OCI-LY7 (cell line): Measurements from ENCODE around the gene NISCH. TPM values are rescaled to one million over a fixed set of nuclear protein-coding genes. Genes with fewer than 3 reads are reported as not detected.

Source experiments
- BruUV-seq: library from RNA; stranded (reverse); fragments of 400-500 nt; replicated peaks from 2 replicates; lab custom pipeline; 2021; lab: Mats Ljungman, UMichigan
- CTCF ChIA-PET: fragments of 300-600 bp; sonication (Branson Sonifier 250); formaldehyde crosslinking; loops from one replicate; lab custom pipeline; 2022; ENCODE audit warnings: antibody characterized with exemption; ENCODE audit not compliant: unreplicated experiment; lab: Charles Lee
- POLR2A ChIA-PET: fragments of 300-600 bp; sonication (Branson Sonifier 250); formaldehyde crosslinking; loops from one replicate; lab custom pipeline; 2022; ENCODE audit warnings: antibody characterized with exemption; lab: Charles Lee
- DNase-seq: peaks from one replicate; pipeline ENCODE4 v3.0.0-alpha.2; 2015; ENCODE audit warnings: low spot score
- H2AFZ ChIP-seq: fragments of 200-600 bp; sonication (generic), shearing (Covaris generic); 2 replicates; pipeline ENCODE4 v1.6.1; 2014; ENCODE audit warnings: mild to moderate bottlenecking, antibody characterized with exemption, low read length, moderate library complexity
- H3K27ac ChIP-seq: fragments of 200-600 bp; sonication (generic); 2 replicates; pipeline ENCODE4 v1.5.1; 2014; ENCODE audit warnings: mixed run types, low read depth, mild to moderate bottlenecking, moderate library complexity, low read length, inconsistent platforms; ENCODE audit not compliant: poor library complexity, severe bottlenecking
- H3K36me3 ChIP-seq: fragments of 200-600 bp; sonication (generic); 2 replicates; pipeline ENCODE4 v1.6.1; 2014; ENCODE audit warnings: mild to moderate bottlenecking, antibody characterized with exemption, low read length, moderate library complexity, mixed read lengths; ENCODE audit not compliant: insufficient read depth
- H3K4me1 ChIP-seq: fragments of 200-600 bp; sonication (generic); 2 replicates; pipeline ENCODE4 v1.5.1; 2014; ENCODE audit warnings: mild to moderate bottlenecking, low read length; ENCODE audit not compliant: insufficient read depth, poor library complexity, severe bottlenecking
- H3K4me2 ChIP-seq: fragments of 200-600 bp; sonication (generic); 2 replicates; pipeline ENCODE4 v1.6.1; 2014; ENCODE audit warnings: mild to moderate bottlenecking, low read length
- H3K4me3 ChIP-seq: fragments of 200-600 bp; sonication (generic); 2 replicates; pipeline ENCODE4 v1.5.1; 2014; ENCODE audit warnings: mild to moderate bottlenecking, low read depth, low read length; ENCODE audit not compliant: poor library complexity, severe bottlenecking
- H3K79me2 ChIP-seq: fragments of 200-600 bp; sonication (generic); 2 replicates; pipeline ENCODE4 v1.6.1; 2016; ENCODE audit warnings: low read depth, mild to moderate bottlenecking, low read length, moderate library complexity, mixed read lengths; ENCODE audit not compliant: insufficient read depth
- H3K9me2 ChIP-seq: fragments of 200-600 bp; sonication (generic); 2 replicates; pipeline ENCODE4 v1.6.1; 2016; ENCODE audit warnings: mild to moderate bottlenecking, low read length, mixed read lengths; ENCODE audit not compliant: insufficient read depth
- H3K9me3 ChIP-seq: fragments of 200-600 bp; sonication (generic); 2 replicates; pipeline ENCODE4 v1.6.1; 2014; ENCODE audit warnings: mild to moderate bottlenecking, mixed run types, low read length, mixed read lengths
- H4K20me1 ChIP-seq: fragments of 200-600 bp; sonication (generic); 2 replicates; pipeline ENCODE4 v1.6.1; 2014; ENCODE audit warnings: mild to moderate bottlenecking, antibody characterized with exemption, low read length, moderate library complexity, mixed read lengths; ENCODE audit not compliant: insufficient read depth
- EZH2phosphoT487 ChIP-seq: fragments of 200-600 bp; sonication (generic); IDR thresholded peaks from 2 replicates; pipeline ENCODE4 v1.6.1; 2018; ENCODE audit warnings: low read depth, borderline replicate concordance, mild to moderate bottlenecking, mixed run types, antibody characterized with exemption, low read length, moderate library complexity, mixed read lengths
- intact Hi-C: fragments of 100-400 bp; cut with micrococcal nuclease; formaldehyde crosslinking; loops from one replicate; pipeline ENCODE4 v1.10.0; 2022; ENCODE audit not compliant: unreplicated experiment
- total RNA-seq, 2 experiments: library from RNA; depleted of rRNA in 1 of 2; stranded (reverse); fragments of >200 nt in 1 of 2; shearing (Covaris generic) in 1 of 2; gene quantifications; 2 replicates each; pipeline ENCODE4 v1.2.3, GENCODE V29; 2014 to 2022
- TF ChIP-seq, protein P1 (sequence below): fragments of 200-600 bp; sonication (generic); conservative IDR thresholded peaks from 2 replicates; pipeline ENCODE4 v1.5.1; 2014; ENCODE audit warnings: mild to moderate bottlenecking, antibody characterized with exemption, low read length, moderate library complexity, mixed read lengths

Gene NISCH
- total RNA-seq, 2 experiments from 2014 or later, result 60.5 to 73.3 TPM

DNA sequence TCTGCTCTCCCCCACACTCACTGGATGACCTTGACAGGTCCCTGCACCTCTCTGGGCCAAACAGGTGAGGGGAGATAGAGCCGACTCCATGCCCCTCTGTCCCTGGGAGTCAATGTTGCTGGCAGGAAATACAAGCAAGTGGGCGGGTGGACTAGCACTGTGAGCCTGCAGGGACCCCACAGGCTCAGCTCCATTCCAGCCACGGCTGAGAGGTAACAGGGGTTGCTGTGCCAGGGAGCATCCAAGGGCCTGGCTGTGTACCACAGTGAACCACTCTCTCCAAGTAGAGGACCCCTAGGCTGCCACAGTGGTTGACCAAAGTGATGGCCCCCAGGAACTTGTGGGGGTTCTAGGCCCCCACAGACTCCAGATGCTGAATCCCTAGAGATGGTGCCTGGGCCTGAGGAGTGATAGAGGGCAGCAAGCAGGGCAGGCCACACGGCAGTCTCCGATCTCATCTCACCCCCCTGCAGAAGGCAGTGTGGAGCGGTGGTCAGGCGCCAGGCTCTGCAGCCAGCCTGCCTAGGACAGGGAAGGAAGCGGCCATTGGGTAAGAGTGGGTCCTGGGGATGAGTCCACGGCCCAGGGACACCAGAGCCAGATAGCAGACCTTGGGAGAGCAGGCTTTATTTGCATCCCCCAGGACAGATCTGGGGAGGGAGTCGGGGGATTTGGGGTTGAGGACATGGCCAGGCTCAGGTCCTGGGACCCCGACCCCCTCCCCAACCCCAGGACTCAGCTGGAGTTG, 4.7 kb upstream of the NISCH start:
- ChIA-PET POLR2A (interaction anchor here (0.7 kb wide), 1 partner anchor 29 kb away, joined by 4 read pairs; no protein-coding TSS in a partner anchor), CTCF (no interaction called here)
- Histone ChIP-seq H2AFZ (no peak overlapping the region), H3K27ac (no peak overlapping the region), H4K20me1 (no peaks in the 10 kb centered on the region), H3K4me2 (no peak overlapping the region), H3K9me3 (no peaks in the 10 kb centered on the region), H3K4me1 (peaks cover 17% of the 10 kb centered on the region), H3K9me2 (no peaks in the 10 kb centered on the region), H3K4me3 (no peak overlapping the region), H3K36me3 (no peaks in the 10 kb centered on the region), H3K79me2 (peaks cover 1% of the 10 kb centered on the region; the same call in 1 of the 2 replicates)
- intact Hi-C loops, result no loop called here
- no TSS peak for BruUV-seq
- no peak for DNase-seq
- TF ChIP-seq, protein P1, sequence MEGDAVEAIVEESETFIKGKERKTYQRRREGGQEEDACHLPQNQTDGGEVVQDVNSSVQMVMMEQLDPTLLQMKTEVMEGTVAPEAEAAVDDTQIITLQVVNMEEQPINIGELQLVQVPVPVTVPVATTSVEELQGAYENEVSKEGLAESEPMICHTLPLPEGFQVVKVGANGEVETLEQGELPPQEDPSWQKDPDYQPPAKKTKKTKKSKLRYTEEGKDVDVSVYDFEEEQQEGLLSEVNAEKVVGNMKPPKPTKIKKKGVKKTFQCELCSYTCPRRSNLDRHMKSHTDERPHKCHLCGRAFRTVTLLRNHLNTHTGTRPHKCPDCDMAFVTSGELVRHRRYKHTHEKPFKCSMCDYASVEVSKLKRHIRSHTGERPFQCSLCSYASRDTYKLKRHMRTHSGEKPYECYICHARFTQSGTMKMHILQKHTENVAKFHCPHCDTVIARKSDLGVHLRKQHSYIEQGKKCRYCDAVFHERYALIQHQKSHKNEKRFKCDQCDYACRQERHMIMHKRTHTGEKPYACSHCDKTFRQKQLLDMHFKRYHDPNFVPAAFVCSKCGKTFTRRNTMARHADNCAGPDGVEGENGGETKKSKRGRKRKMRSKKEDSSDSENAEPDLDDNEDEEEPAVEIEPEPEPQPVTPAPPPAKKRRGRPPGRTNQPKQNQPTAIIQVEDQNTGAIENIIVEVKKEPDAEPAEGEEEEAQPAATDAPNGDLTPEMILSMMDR, result no peak

DNA sequence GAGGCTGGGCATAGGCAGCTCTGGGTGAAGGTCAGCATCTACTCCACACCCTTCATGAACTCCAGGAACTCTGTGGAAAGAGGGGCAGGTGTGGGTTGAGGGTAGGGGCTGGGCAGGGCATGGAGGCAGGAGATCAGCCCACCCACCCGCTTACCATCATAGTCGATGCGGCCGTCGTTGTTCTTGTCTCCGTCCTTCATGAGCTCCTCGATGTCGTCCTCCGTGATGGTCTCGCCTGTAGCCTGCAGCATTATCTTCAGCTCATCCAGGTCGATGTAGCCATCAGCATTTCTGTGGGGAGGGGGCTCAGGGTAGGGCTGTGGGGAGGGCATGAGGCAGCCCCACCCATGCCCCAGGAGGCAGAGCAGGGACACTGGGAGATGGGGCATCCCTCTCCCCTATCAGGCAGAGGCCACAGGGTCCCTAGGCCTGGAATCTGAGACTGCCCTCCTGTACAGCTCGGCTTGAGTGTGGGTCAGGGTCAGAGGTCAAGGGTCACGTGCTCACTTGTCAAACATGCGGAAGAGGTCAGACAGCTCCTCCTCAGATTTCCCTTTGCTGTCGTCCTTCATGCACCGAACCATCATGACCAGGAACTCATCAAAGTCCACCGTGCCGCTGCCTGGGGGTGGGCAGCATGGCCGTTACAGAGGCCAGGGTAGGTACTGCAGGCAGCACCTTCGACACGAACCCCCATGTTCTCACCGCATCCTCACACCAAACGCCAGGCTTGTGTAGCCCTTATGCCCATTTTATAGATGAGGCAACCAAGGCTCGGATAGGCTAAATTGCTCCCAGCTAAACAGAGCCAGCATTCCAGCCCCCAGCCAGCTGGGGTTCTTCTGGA, 3.9 kb upstream of the NISCH start:
- Histone ChIP-seq H4K20me1 (no peaks in the 10 kb centered on the region), H3K9me2 (no peaks in the 10 kb centered on the region), H3K4me2 (no peak overlapping the region), H3K36me3 (no peaks in the 10 kb centered on the region), H3K4me3 (no peak overlapping the region), H3K27ac (no peak overlapping the region), H3K9me3 (no peaks in the 10 kb centered on the region), H3K4me1 (peaks cover 22% of the 10 kb centered on the region), H2AFZ (no peak overlapping the region), H3K79me2 (peaks cover 9% of the 10 kb centered on the region; the same call in 1 of the 2 replicates)
- no TSS peak for BruUV-seq
- intact Hi-C loops, result no loop called here
- TF ChIP-seq, protein P1, result no peak
- no peak for TF ChIP-seq EZH2phosphoT487
- ChIA-PET POLR2A (no interaction called here), CTCF (no interaction called here)
- no peak for DNase-seq
